ENCODE measurements around the gene MTHFD1. TPM values are rescaled to one million over a fixed set of nuclear protein-coding genes. Genes with fewer than 3 reads are reported as not detected.

The MTHFD1 gene
- total RNA-seq, 4 donors from 2014 or later = 33.3 to 39.9 (median 35.8) TPM

- Histone ChIP-seq H3K27me3 (no peaks in the 10 kb centered on the region), H3K27ac (replicated peaks in 1 of 4) (no peak overlapping the region), H3K36me3 (peaks cover 29 to 61% (median 44%) of the 10 kb centered on the region in 4 donors), H3K4me1 (no peaks in the 10 kb centered on the region), H3K9me3 (no peaks in the 10 kb centered on the region), H3K4me3 (no peak overlapping the region)
- no peak for DNase-seq (ENCODE audit: extremely low spot score)
- 100% methylated on average over 1 of the region's 1 CpG for WGBS
- TF ChIP-seq POLR2AphosphoS5 (IDR thresholded peaks at IDR 0.05) (no peak), EP300 (IDR thresholded peaks at IDR 0.05) (no peak), POLR2A (IDR thresholded peaks at IDR 0.05; ENCODE audit: low read depth) (no peak), CTCF (IDR thresholded peaks at IDR 0.05) (no peak)
- intact Hi-C loops (cut with DNase I) = no loop called here
Measured at GRCh38 chr14:64412237-64412636, 24.1 kb downstream of the MTHFD1 start.

DNA sequence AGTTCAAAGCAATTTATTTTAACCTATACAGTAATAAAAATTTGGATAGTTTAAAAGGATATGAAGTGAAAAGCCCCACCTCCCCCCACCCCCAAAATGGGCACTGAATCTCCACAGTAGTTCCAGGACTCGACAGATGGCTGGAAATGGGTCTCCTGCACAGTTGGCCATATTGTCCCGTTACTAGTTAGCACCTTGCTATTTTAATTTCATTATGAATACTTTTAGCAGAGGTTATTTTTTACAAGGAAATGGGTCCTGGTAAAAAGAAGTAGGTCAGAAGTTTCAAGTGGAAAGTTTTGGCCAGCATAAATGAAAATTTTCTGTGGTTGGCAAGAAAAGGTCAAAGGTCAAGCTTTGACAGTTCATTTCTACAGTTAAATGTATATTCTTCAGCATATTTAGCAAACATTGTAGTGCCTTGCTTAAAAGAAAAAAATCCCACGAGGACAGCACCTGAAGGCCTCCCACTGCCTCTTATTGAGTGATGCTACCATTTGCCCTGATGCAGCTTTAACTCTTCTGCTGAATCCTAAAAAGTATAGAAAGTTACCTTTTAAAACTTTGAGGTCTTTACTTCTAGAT lies 28.3 kb downstream of the MTHFD1 start:
- DNase-seq (ENCODE audit: extremely low spot score) = no peak
- no peaks in the 10 kb centered on the region for H3K27me3 ChIP-seq
- TF ChIP-seq CTCF (IDR thresholded peaks at IDR 0.05) (no peak), POLR2A (IDR thresholded peaks at IDR 0.05; ENCODE audit: low read depth) (no peak), EP300 (IDR thresholded peaks at IDR 0.05) (no peak), POLR2AphosphoS5 (IDR thresholded peaks at IDR 0.05) (no peak)
- no peaks in the 10 kb centered on the region for H3K9me3 ChIP-seq
- H3K4me3 ChIP-seq = no peak overlapping the region
- no peaks in the 10 kb centered on the region for H3K4me1 ChIP-seq
- no peak overlapping the region for H3K27ac ChIP-seq (replicated peaks in 1 of 4)
- 86% methylated on average over 3 of the region's 3 CpGs for WGBS
- intact Hi-C loops (cut with DNase I) = no loop called here
- peaks cover 54 to 93% (median 78%) of the 10 kb centered on the region in 4 donors for H3K36me3 ChIP-seq

DNA sequence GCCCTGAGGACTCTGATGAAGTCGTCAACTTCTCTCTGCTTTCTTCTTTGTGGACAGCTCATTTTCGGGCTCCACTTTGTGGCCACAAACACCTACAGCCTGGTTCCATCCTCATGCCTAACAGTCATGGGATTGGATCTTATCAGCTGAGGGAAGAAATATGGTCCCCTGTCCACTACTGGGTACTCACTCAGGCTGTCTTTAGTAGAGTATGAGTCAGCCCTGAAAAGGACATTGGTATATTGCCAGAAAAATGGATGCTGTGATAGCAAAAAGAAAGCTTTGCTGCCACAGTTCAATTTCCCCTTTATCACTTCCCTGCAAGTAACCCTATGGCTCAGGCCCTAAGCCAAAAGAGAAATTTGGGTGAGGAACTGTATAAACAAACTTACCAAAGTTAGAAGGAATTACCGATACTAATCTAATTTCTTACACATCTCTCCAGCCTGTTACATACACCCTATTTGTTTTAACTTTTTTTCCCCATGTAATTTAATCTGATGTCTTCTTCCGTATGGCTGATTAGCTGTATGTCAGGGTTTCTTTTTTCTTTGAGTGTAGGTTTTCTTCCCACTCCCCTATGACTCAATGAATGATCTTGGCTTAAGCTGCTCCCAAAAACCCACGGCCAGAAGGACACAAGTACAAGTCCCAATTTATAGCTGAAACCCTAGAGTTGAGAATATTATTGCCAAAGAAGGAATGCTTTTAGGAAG lies 29.1 kb downstream of the MTHFD1 start:
- TF ChIP-seq EP300 (IDR thresholded peaks at IDR 0.05) (no peak), CTCF (IDR thresholded peaks at IDR 0.05) (no peak), POLR2A (IDR thresholded peaks at IDR 0.05; ENCODE audit: low read depth) (no peak), POLR2AphosphoS5 (IDR thresholded peaks at IDR 0.05) (no peak)
- DNase-seq (ENCODE audit: extremely low spot score) = no peak
- Histone ChIP-seq H3K9me3 (no peaks in the 10 kb centered on the region), H3K27me3 (no peaks in the 10 kb centered on the region), H3K4me3 (no peak overlapping the region), H3K36me3 (peaks cover 54 to 93% (median 73%) of the 10 kb centered on the region in 4 donors), H3K27ac (replicated peaks in 1 of 4) (no peak overlapping the region), H3K4me1 (no peaks in the 10 kb centered on the region)
- 83% methylated on average over 5 of the region's 5 CpGs for WGBS
- intact Hi-C loops (cut with DNase I) = no loop called here

GRCh38 chr14:64417771-64418125 lies 29.6 kb downstream of the MTHFD1 start:
- no peak for TF ChIP-seq POLR2AphosphoS5 (IDR thresholded peaks at IDR 0.05)
- TF ChIP-seq EP300 (IDR thresholded peaks at IDR 0.05) = no peak
- no peak for TF ChIP-seq CTCF (IDR thresholded peaks at IDR 0.05)
- TF ChIP-seq POLR2A (IDR thresholded peaks at IDR 0.05; ENCODE audit: low read depth) = no peak
- Histone ChIP-seq H3K27ac (replicated peaks in 1 of 4) (no peak overlapping the region), H3K27me3 (no peaks in the 10 kb centered on the region), H3K9me3 (no peaks in the 10 kb centered on the region), H3K4me1 (no peaks in the 10 kb centered on the region), H3K36me3 (peaks cover 53 to 93% (median 70%) of the 10 kb centered on the region in 4 donors), H3K4me3 (no peak overlapping the region)
- 95% methylated on average over 7 of the region's 7 CpGs for WGBS
- intact Hi-C loops (cut with DNase I) = no loop called here
- no peak for DNase-seq (ENCODE audit: extremely low spot score)
